Measurements from ENCODE around the gene ID4. TPM values are rescaled to one million over a fixed set of nuclear protein-coding genes. Genes with fewer than 3 reads are reported as not detected.

Gene ID4
- total and polyA plus RNA-seq, 2 of the 4 experiments (the other 2 are of a cell fraction) = 3.0 to 3.6 TPM

DNA sequence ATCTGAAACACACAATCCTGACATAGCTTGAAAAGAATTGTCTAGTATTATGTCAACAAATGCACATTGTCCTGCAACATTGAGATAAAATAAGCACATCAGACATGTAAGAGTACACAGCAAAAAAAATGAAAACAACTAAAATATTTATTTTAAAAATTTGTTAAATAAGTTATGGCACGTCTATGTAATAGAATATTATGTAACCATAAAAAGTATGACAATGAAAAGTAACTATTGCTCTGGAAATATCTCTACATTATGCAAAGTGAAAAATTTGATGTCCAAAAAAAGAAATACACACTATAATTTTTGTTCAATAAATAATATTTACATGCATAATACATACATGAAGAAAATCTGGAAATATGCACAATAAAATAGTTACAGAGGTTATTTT lies 9.3 kb upstream of the ID4 start:
- Histone ChIP-seq H3K4ac (ENCODE audit: low read depth, low read length) (no peak overlapping the region), H3K36me3 (ENCODE audit: control insufficient read depth, insufficient read depth, low read length) (no peaks in the 10 kb centered on the region), H3K9me3 (ENCODE audit: control insufficient read depth, insufficient read depth, low read length) (no peaks in the 10 kb centered on the region), H3K9ac (ENCODE audit: low read depth, low read length) (no peak overlapping the region), H3K23ac (ENCODE audit: low read depth, low read length) (no peak overlapping the region), H2BK5ac (ENCODE audit: low read depth, low read length, poor library complexity, severe bottlenecking) (no peak overlapping the region), H2BK15ac (ENCODE audit: low read depth, low read length) (no peak overlapping the region), H4K20me1 (ENCODE audit: insufficient read depth, low read length) (no peaks in the 10 kb centered on the region), H3K4me3 (ENCODE audit: insufficient read depth, low read depth, low read length) (no peak overlapping the region), H4K5ac (ENCODE audit: low read depth, low read length) (no peak overlapping the region), H3K9me1 (ENCODE audit: insufficient read depth, low read length) (no peaks in the 10 kb centered on the region), H3K4me2 (ENCODE audit: low read depth, low read length) (no peak overlapping the region), H2BK20ac (ENCODE audit: low read depth, low read length) (no peak overlapping the region), H3K14ac (replicated peaks; ENCODE audit: low read depth, low read length) (no peak overlapping the region), H3K18ac (ENCODE audit: low read depth, low read length) (no peak overlapping the region), H3K56ac (ENCODE audit: extremely low read depth, insufficient read depth, low read length) (no peak overlapping the region), H2BK120ac (ENCODE audit: low read depth, low read length) (no peak overlapping the region), H4K8ac (ENCODE audit: low read depth in 2 of 2, low read length in 2 of 2) (no peak overlapping the region), H2AK9ac (replicated peaks; ENCODE audit: low read depth, low read length, poor library complexity) (no peak overlapping the region), H3K4me1 (ENCODE audit: control insufficient read depth, insufficient read depth, low read length) (no peaks in the 10 kb centered on the region), H3K27me3 (ENCODE audit: control insufficient read depth, insufficient read depth, low read length) (peaks cover 2% of the 10 kb centered on the region), H4K91ac (ENCODE audit: insufficient read depth, low read depth, low read length) (no peak overlapping the region), H3K79me1 (ENCODE audit: low read depth in 1 of 2, low read length in 2 of 2) (no peaks in the 10 kb centered on the region), H2AFZ (replicated peaks; ENCODE audit: low read length, poor library complexity) (no peak overlapping the region), H2AK5ac (ENCODE audit: low read depth, low read length) (no peak overlapping the region), H3K27ac (ENCODE audit: insufficient read depth, low read length) (no peak overlapping the region)
- dilution Hi-C loops (cut with HindIII; ENCODE audit: low sequenced_read_pairs, unreplicated experiment) (no loop called here), in situ Hi-C loops (cut with MboI; ENCODE audit: low sequenced_read_pairs) (no loop called here), intact Hi-C loops (cut with micrococcal nuclease) (no loop called here)
- ChIA-PET POLR2A (ENCODE audit: unreplicated experiment) (no interaction called here), CTCF (no interaction called here)
- TF ChIP-seq CHD1 (IDR thresholded peaks at IDR 0.05; ENCODE audit: low read depth, low read length) = no peak
- no peak for TF ChIP-seq BHLHE40 (IDR thresholded peaks at IDR 0.05; ENCODE audit: low read depth, low read length)
- TF ChIP-seq CEBPB (IDR thresholded peaks at IDR 0.05; ENCODE audit: low read depth, low read length) = no peak
- TF ChIP-seq SMC3 (IDR thresholded peaks at IDR 0.05; ENCODE audit: low read depth, low read length) = no peak
- TF ChIP-seq NFE2L2 (IDR thresholded peaks at IDR 0.05; ENCODE audit: low read depth, low read length) = no peak
- no peak for TF ChIP-seq MAZ (IDR thresholded peaks at IDR 0.05; ENCODE audit: borderline replicate concordance, low read depth, low read length)
- no peak for TF ChIP-seq MAFK (IDR thresholded peaks at IDR 0.05; ENCODE audit: low read depth, low read length)
- TF ChIP-seq, protein P1, sequence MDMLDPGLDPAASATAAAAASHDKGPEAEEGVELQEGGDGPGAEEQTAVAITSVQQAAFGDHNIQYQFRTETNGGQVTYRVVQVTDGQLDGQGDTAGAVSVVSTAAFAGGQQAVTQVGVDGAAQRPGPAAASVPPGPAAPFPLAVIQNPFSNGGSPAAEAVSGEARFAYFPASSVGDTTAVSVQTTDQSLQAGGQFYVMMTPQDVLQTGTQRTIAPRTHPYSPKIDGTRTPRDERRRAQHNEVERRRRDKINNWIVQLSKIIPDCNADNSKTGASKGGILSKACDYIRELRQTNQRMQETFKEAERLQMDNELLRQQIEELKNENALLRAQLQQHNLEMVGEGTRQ (IDR thresholded peaks at IDR 0.05; ENCODE audit: low read depth, low read length) = no peak
- TF ChIP-seq MXI1 (IDR thresholded peaks at IDR 0.05; ENCODE audit: borderline replicate concordance, low read depth, low read length) = no peak
- TF ChIP-seq, protein P2, sequence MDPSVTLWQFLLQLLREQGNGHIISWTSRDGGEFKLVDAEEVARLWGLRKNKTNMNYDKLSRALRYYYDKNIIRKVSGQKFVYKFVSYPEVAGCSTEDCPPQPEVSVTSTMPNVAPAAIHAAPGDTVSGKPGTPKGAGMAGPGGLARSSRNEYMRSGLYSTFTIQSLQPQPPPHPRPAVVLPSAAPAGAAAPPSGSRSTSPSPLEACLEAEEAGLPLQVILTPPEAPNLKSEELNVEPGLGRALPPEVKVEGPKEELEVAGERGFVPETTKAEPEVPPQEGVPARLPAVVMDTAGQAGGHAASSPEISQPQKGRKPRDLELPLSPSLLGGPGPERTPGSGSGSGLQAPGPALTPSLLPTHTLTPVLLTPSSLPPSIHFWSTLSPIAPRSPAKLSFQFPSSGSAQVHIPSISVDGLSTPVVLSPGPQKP (IDR thresholded peaks at IDR 0.05; ENCODE audit: borderline replicate concordance, low read depth, low read length) = no peak
- no peak for TF ChIP-seq RFX5 (IDR thresholded peaks at IDR 0.05; ENCODE audit: low read depth, low read length)
- TF ChIP-seq POLR2A (IDR thresholded peaks at IDR 0.05; ENCODE audit: low read depth, low read length) = no peak
- TF ChIP-seq, protein P3, sequence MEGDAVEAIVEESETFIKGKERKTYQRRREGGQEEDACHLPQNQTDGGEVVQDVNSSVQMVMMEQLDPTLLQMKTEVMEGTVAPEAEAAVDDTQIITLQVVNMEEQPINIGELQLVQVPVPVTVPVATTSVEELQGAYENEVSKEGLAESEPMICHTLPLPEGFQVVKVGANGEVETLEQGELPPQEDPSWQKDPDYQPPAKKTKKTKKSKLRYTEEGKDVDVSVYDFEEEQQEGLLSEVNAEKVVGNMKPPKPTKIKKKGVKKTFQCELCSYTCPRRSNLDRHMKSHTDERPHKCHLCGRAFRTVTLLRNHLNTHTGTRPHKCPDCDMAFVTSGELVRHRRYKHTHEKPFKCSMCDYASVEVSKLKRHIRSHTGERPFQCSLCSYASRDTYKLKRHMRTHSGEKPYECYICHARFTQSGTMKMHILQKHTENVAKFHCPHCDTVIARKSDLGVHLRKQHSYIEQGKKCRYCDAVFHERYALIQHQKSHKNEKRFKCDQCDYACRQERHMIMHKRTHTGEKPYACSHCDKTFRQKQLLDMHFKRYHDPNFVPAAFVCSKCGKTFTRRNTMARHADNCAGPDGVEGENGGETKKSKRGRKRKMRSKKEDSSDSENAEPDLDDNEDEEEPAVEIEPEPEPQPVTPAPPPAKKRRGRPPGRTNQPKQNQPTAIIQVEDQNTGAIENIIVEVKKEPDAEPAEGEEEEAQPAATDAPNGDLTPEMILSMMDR (conservative IDR thresholded peaks at IDR 0.05; ENCODE audit: low read depth, low read length) = no peak
- no peak for TF ChIP-seq RAD21 (IDR thresholded peaks at IDR 0.05; ENCODE audit: low read length)
- no peak for TF ChIP-seq FOS (IDR thresholded peaks at IDR 0.05; ENCODE audit: low read depth, low read length)
- ATAC-seq (ENCODE audit: low read depth) (no peak), DNase-seq (no peak)
- no CpG with 5 or more reads among the region's 1 CpG for WGBS, 2 experiments (ENCODE audit: extremely low coverage in 2 of 2, insufficient read length in 1 of 2)
- no TSS peak for BruUV-seq (replicated peaks)
